ENCODE results near the gene AMH. TPM values are rescaled to one million over a fixed set of nuclear protein-coding genes. Genes with fewer than 3 reads are reported as not detected.

The AMH gene
- total and polyA plus RNA-seq, 2 of the 13 experiments (the other 11 are each of a cell fraction or from before 2014, with no cell fraction given) = 0.03 to 0.18 TPM

DNA sequence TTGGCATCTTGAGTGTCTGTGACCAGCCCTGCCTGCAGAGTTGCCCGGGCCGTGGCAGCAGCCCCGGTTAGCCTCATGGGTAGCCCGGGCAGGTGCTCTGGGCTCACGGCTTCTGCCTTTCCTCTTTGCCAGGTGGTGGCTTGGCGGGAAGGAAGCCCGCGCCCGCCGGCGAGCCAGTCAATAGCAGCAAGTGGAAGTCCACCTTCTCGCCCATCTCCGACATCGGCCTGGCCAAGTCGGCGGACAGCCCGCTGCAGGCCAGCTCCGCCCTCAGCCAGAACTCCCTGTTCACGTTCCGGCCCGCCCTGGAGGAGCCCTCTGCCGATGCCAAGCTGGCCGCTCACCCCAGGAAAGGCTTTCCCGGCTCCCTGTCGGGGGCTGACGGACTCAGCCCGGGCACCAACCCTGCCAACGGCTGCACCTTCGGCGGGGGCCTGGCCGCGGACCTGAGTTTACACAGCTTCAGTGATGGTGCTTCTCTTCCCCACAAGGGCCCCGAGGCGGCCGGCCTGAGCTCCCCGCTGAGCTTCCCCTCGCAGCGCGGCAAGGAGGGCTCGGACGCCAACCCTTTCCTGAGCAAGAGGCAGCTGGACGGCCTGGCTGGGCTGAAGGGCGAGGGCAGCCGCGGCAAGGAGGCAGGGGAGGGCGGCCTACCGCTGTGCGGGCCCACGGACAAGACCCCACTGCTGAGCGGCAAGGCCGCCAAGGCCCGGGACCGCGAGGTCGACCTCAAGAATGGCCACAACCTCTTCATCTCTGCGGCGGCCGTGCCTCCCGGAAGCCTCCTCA lies 22.9 kb upstream of the AMH start:
- POLR2A ChIA-PET = no interaction called here
- Histone ChIP-seq H3K4me1 (ENCODE audit: insufficient read depth, low read length) (no peaks in the 10 kb centered on the region), H3K27ac (ENCODE audit: extremely low read length, insufficient read depth, low read length) (no peak overlapping the region), H3K9ac (ENCODE audit: insufficient read depth, low read depth, low read length) (no peak overlapping the region), H3K79me2 (ENCODE audit: insufficient read depth, low read length) (no peaks in the 10 kb centered on the region), H3K36me3 (replicated peaks in 1 of 2; ENCODE audit: control insufficient read depth in 1 of 2, insufficient read depth in 2 of 2, low read length in 2 of 2) (peaks cover 30 to 58% of the 10 kb centered on the region in 2 experiments; a peak in 4 of 5 replicates), H2AFZ (ENCODE audit: low read length) (no peak overlapping the region), H3K4me2 (ENCODE audit: low read depth, low read length) (no peak overlapping the region), H3K4me3 (replicated peaks in 1 of 3; ENCODE audit: insufficient read depth in 1 of 3, low read depth in 2 of 3, low read length in 3 of 3) (no peak overlapping the region), H3K9me3 (ENCODE audit: low read length) (no peaks in the 10 kb centered on the region), H3K27me3 (ENCODE audit: control insufficient read depth in 1 of 2, insufficient read depth in 2 of 2, low read length in 2 of 2) (no peaks in the 10 kb centered on the region), H4K20me1 (ENCODE audit: insufficient read depth, low read length) (no peaks in the 10 kb centered on the region)
- intact Hi-C loops (cut with micrococcal nuclease; ENCODE audit: unreplicated experiment) (no loop called here), in situ Hi-C loops (cut with HindIII; ENCODE audit: extremely low pct_ligation_motif_present, low pct_unique_long_range_greater_than_20kb) (no loop called here)
- BruUV-seq (replicated peaks) = no TSS peak
- WGBS (ENCODE audit: low lambda C conversion rate) = 97% methylated on average over 29 of the region's 59 CpGs
- DNase-seq (ENCODE audit: low spot score) = no peak
- FAIRE-seq = no peak
- CTCF ChIA-PET (ENCODE audit: low intra/inter-chr PET ratio, low total read pairs) = no interaction called here
- no peak for ATAC-seq
- TF ChIP-seq, protein P1, sequence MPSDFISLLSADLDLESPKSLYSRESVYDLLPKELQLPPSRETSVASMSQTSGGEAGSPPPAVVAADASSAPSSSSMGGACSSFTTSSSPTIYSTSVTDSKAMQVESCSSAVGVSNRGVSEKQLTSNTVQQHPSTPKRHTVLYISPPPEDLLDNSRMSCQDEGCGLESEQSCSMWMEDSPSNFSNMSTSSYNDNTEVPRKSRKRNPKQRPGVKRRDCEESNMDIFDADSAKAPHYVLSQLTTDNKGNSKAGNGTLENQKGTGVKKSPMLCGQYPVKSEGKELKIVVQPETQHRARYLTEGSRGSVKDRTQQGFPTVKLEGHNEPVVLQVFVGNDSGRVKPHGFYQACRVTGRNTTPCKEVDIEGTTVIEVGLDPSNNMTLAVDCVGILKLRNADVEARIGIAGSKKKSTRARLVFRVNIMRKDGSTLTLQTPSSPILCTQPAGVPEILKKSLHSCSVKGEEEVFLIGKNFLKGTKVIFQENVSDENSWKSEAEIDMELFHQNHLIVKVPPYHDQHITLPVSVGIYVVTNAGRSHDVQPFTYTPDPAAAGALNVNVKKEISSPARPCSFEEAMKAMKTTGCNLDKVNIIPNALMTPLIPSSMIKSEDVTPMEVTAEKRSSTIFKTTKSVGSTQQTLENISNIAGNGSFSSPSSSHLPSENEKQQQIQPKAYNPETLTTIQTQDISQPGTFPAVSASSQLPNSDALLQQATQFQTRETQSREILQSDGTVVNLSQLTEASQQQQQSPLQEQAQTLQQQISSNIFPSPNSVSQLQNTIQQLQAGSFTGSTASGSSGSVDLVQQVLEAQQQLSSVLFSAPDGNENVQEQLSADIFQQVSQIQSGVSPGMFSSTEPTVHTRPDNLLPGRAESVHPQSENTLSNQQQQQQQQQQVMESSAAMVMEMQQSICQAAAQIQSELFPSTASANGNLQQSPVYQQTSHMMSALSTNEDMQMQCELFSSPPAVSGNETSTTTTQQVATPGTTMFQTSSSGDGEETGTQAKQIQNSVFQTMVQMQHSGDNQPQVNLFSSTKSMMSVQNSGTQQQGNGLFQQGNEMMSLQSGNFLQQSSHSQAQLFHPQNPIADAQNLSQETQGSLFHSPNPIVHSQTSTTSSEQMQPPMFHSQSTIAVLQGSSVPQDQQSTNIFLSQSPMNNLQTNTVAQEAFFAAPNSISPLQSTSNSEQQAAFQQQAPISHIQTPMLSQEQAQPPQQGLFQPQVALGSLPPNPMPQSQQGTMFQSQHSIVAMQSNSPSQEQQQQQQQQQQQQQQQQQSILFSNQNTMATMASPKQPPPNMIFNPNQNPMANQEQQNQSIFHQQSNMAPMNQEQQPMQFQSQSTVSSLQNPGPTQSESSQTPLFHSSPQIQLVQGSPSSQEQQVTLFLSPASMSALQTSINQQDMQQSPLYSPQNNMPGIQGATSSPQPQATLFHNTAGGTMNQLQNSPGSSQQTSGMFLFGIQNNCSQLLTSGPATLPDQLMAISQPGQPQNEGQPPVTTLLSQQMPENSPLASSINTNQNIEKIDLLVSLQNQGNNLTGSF (CRISPR knock-in tag; IDR thresholded peaks at IDR 0.05) = no peak
- TF ChIP-seq ZFP36L1 (CRISPR knock-in tag; IDR thresholded peaks at IDR 0.05) = no peak
- TF ChIP-seq ZNF121 (CRISPR knock-in tag; IDR thresholded peaks at IDR 0.05) = 0 out of 2 replicates have a peak, but pooled peaks have one; percentile 27
- no peak for TF ChIP-seq ZNF614 (CRISPR knock-in tag; IDR thresholded peaks at IDR 0.05; ENCODE audit: borderline replicate concordance)
- peak; percentile 18 for TF ChIP-seq RBM22 (optimal IDR thresholded peaks at IDR 0.05; ENCODE audit: low read length)
- TF ChIP-seq, protein P2, sequence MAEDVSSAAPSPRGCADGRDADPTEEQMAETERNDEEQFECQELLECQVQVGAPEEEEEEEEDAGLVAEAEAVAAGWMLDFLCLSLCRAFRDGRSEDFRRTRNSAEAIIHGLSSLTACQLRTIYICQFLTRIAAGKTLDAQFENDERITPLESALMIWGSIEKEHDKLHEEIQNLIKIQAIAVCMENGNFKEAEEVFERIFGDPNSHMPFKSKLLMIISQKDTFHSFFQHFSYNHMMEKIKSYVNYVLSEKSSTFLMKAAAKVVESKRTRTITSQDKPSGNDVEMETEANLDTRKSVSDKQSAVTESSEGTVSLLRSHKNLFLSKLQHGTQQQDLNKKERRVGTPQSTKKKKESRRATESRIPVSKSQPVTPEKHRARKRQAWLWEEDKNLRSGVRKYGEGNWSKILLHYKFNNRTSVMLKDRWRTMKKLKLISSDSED (CRISPR knock-in tag; IDR thresholded peaks at IDR 0.05) = no peak
- TF ChIP-seq ZSCAN21 (CRISPR knock-in tag; IDR thresholded peaks at IDR 0.05; ENCODE audit: borderline replicate concordance) = 0 out of 2 replicates have a peak, but pooled peaks have one; percentile 22
- no peak for TF ChIP-seq ARID2 (CRISPR knock-in tag; IDR thresholded peaks at IDR 0.05; ENCODE audit: borderline replicate concordance)
- TF ChIP-seq, protein P3, sequence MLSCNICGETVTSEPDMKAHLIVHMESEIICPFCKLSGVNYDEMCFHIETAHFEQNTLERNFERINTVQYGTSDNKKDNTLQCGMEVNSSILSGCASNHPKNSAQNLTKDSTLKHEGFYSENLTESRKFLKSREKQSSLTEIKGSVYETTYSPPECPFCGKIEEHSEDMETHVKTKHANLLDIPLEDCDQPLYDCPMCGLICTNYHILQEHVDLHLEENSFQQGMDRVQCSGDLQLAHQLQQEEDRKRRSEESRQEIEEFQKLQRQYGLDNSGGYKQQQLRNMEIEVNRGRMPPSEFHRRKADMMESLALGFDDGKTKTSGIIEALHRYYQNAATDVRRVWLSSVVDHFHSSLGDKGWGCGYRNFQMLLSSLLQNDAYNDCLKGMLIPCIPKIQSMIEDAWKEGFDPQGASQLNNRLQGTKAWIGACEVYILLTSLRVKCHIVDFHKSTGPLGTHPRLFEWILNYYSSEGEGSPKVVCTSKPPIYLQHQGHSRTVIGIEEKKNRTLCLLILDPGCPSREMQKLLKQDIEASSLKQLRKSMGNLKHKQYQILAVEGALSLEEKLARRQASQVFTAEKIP (CRISPR knock-in tag; IDR thresholded peaks at IDR 0.05; ENCODE audit: borderline replicate concordance) = no peak
- TF ChIP-seq REXO4 (CRISPR knock-in tag; IDR thresholded peaks at IDR 0.05; ENCODE audit: borderline replicate concordance) = no peak
- TF ChIP-seq FOXP1 (IDR thresholded peaks at IDR 0.05) = no peak
- TF ChIP-seq FOXP1 (CRISPR knock-in tag; IDR thresholded peaks at IDR 0.05) = no peak
- TF ChIP-seq, protein P4, sequence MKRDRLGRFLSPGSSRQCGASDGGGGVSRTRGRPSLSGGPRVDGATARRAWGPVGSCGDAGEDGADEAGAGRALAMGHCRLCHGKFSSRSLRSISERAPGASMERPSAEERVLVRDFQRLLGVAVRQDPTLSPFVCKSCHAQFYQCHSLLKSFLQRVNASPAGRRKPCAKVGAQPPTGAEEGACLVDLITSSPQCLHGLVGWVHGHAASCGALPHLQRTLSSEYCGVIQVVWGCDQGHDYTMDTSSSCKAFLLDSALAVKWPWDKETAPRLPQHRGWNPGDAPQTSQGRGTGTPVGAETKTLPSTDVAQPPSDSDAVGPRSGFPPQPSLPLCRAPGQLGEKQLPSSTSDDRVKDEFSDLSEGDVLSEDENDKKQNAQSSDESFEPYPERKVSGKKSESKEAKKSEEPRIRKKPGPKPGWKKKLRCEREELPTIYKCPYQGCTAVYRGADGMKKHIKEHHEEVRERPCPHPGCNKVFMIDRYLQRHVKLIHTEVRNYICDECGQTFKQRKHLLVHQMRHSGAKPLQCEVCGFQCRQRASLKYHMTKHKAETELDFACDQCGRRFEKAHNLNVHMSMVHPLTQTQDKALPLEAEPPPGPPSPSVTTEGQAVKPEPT (CRISPR knock-in tag; IDR thresholded peaks at IDR 0.05; ENCODE audit: low read depth) = no peak
- TF ChIP-seq AGO2 (optimal IDR thresholded peaks at IDR 0.05; ENCODE audit: low read depth, low read length) = peak; percentile 26

All from HepG2 (cell line).